Subcutaneous abdominal adipose tissue (tissue), 5 donors: ENCODE measurements around the gene BAZ2A.

Experiments
- H3K27ac ChIP-seq: one replicate; pipeline ENCODE4 v1.7.0; 2013; ENCODE audit warnings: low read depth, mild to moderate bottlenecking, inconsistent platforms, low read length, moderate library complexity
- H3K27me3 ChIP-seq, 5 donors: one replicate each; pipeline ENCODE4 v1.7.0; 2013; ENCODE audit warnings: low read length in 5 of 5, inconsistent platforms in 1 of 5; ENCODE audit not compliant: control insufficient read depth in 5 of 5, insufficient read depth in 4 of 5
- H3K36me3 ChIP-seq, 5 donors: one replicate each; pipeline ENCODE4 v1.7.0; 2013; ENCODE audit warnings: low read length in 5 of 5; ENCODE audit not compliant: control insufficient read depth in 5 of 5, insufficient read depth in 5 of 5
- H3K4me1 ChIP-seq, 5 donors: one replicate each; pipeline ENCODE4 v1.7.0; 2013; ENCODE audit warnings: low read length in 5 of 5, mild to moderate bottlenecking in 3 of 5, moderate library complexity in 1 of 5; ENCODE audit not compliant: control insufficient read depth in 5 of 5, insufficient read depth in 5 of 5
- H3K4me3 ChIP-seq, 5 donors: one replicate each; pipeline ENCODE4 v1.7.0; 2013; ENCODE audit warnings: low read length in 5 of 5, low read depth in 1 of 5
- H3K9ac ChIP-seq, 5 donors: one replicate each; pipeline ENCODE4 v1.7.0; 2013; ENCODE audit warnings: low read length in 5 of 5, mild to moderate bottlenecking in 4 of 5, moderate library complexity in 3 of 5
- H3K9me3 ChIP-seq, 5 donors: one replicate each; pipeline ENCODE4 v1.7.0; 2013; ENCODE audit warnings: low read length in 5 of 5; ENCODE audit not compliant: control insufficient read depth in 5 of 5
- donor health status: healthy.
- donor health status: healthy.
- donor health status: healthy.
- donor health status: healthy.
- donor health status: healthy.

BAZ2A gene

GRCh38 chr12:56635806-56636674 lies 5.9 kb upstream of the BAZ2A start:
- peak overlapping the region; percentile 99 for H3K27ac ChIP-seq
- H3K27me3 ChIP-seq, result no peaks in the 10 kb centered on the region
- no peaks in the 10 kb centered on the region for H3K9me3 ChIP-seq
- H3K4me1 ChIP-seq, result peaks cover 13 to 65% (median 60%) of the 10 kb centered on the region in 5 donors
- H3K4me3 ChIP-seq, result peak overlapping the region; percentile 66 to 91 (median 84)
- peaks cover 6 to 35% (median 34%) of the 10 kb centered on the region in 5 donors for H3K36me3 ChIP-seq
- peak overlapping the region; percentile 56 to 90 (median 87) for H3K9ac ChIP-seq

- Histone ChIP-seq H3K36me3 (peaks cover 6 to 28% (median 26%) of the 10 kb centered on the region in 5 donors), H3K4me3 (peak overlapping the region; percentile 66 to 92 (median 84)), H3K4me1 (peaks cover 18 to 74% (median 68%) of the 10 kb centered on the region in 5 donors), H3K9ac (peak overlapping the region; percentile 78 to 90 (median 89)), H3K27ac (peak overlapping the region; percentile 99), H3K27me3 (no peaks in the 10 kb centered on the region), H3K9me3 (no peaks in the 10 kb centered on the region)
These were observed 5.0 kb upstream of the BAZ2A start for GRCh38 chr12:56634837-56635791.

GRCh38 chr12:56634242-56634836 lies 4.2 kb upstream of the BAZ2A start:
- peaks cover 6 to 20% (median 18%) of the 10 kb centered on the region in 5 donors for H3K36me3 ChIP-seq
- peak overlapping the region; percentile 66 to 92 (median 84) for H3K4me3 ChIP-seq
- H3K9me3 ChIP-seq, result no peaks in the 10 kb centered on the region
- no peaks in the 10 kb centered on the region for H3K27me3 ChIP-seq
- peak overlapping the region; percentile 99 for H3K27ac ChIP-seq
- H3K9ac ChIP-seq, result peak overlapping the region; percentile 78 to 90 (median 87)
- H3K4me1 ChIP-seq, result peaks cover 18 to 75% (median 68%) of the 10 kb centered on the region in 5 donors

- Histone ChIP-seq H3K9me3 (no peaks in the 10 kb centered on the region), H3K27ac (peak overlapping the region; percentile 99), H3K4me3 (peak overlapping the region; percentile 66 to 92 (median 84)), H3K4me1 (peaks cover 18 to 80% (median 69%) of the 10 kb centered on the region in 5 donors), H3K9ac (peak overlapping the region in 4 of 5 donors; percentile 78 to 90 (median 88)), H3K27me3 (no peaks in the 10 kb centered on the region), H3K36me3 (peaks cover 6 to 13% (median 11%) of the 10 kb centered on the region in 5 donors)
These were observed 3.5 kb upstream of the BAZ2A start for GRCh38 chr12:56633468-56634241.

GRCh38 chr12:56632701-56633467 lies 2.8 kb upstream of the BAZ2A start:
- Histone ChIP-seq H3K9me3 (no peaks in the 10 kb centered on the region), H3K27ac (peak overlapping the region; percentile 99), H3K27me3 (no peaks in the 10 kb centered on the region), H3K36me3 (peaks cover 2 to 6% (median 4%) of the 10 kb centered on the region in 5 donors), H3K4me1 (peaks cover 18 to 88% (median 75%) of the 10 kb centered on the region in 5 donors), H3K4me3 (peak overlapping the region; percentile 22 to 84 (median 63)), H3K9ac (peak overlapping the region in 4 of 5 donors; percentile 14 to 70 (median 64))

- peak overlapping the region; percentile 22 to 84 (median 55) for H3K4me3 ChIP-seq
- H3K27me3 ChIP-seq, result no peaks in the 10 kb centered on the region
- H3K27ac ChIP-seq, result peak overlapping the region; percentile 99
- peak overlapping the region; percentile 9 to 70 (median 62) for H3K9ac ChIP-seq
- H3K36me3 ChIP-seq, result peaks cover 0 to 1% (median 0%) of the 10 kb centered on the region in 5 donors
- H3K4me1 ChIP-seq, result peaks cover 15 to 81% (median 72%) of the 10 kb centered on the region in 5 donors
- H3K9me3 ChIP-seq, result no peaks in the 10 kb centered on the region
These were observed 1.9 kb upstream of the BAZ2A start for GRCh38 chr12:56631790-56632700.

GRCh38 chr12:56629459-56630179 lies 507 bp downstream of the BAZ2A start:
- Histone ChIP-seq H3K9me3 (no peaks in the 10 kb centered on the region), H3K9ac (peak overlapping the region; percentile 95 to 99 (median 98)), H3K27ac (peak overlapping the region; percentile 99), H3K27me3 (no peaks in the 10 kb centered on the region), H3K4me3 (peak overlapping the region; percentile 94 to 96 (median 94)), H3K4me1 (peaks cover 13 to 64% (median 59%) of the 10 kb centered on the region in 5 donors), H3K36me3 (peaks cover 0 to 7% (median 3%) of the 10 kb centered on the region in 5 donors)
